ENCODE data around the gene PGAM5.

The PGAM5 gene

GRCh38 chr12:132710405-132711079 is at the start of gene PGAM5:
TSS of gene PGAM5 (plus strand) at chr12:132710842. CDS start at chr12:132710877, 35 bp downstream.
- DNase-seq = peak; percentile 92

- DNase-seq = no peak
Measured at GRCh38 chr12:132660996-132661395, 49.6 kb upstream of the PGAM5 start.

GRCh38 chr12:132661972-132662371 is 48.7 kb upstream of the PGAM5 start:
- DNase-seq = no peak

GRCh38 chr12:132662901-132663755 is 47.5 kb upstream of the PGAM5 start:
- no peak for DNase-seq

GRCh38 chr12:132664206-132665148 is 46.2 kb upstream of the PGAM5 start:
- no peak for DNase-seq

- no peak for DNase-seq
Measured at GRCh38 chr12:132665149-132665491, 45.5 kb upstream of the PGAM5 start.

- DNase-seq = no peak
Measured at GRCh38 chr12:132665794-132666193, 44.8 kb upstream of the PGAM5 start.

- DNase-seq = no peak
Measured at GRCh38 chr12:132668191-132669088, 42.2 kb upstream of the PGAM5 start.

GRCh38 chr12:132669166-132669879 is 41.3 kb upstream of the PGAM5 start:
- no peak for DNase-seq

GRCh38 chr12:132672116-132672515 is 38.5 kb upstream of the PGAM5 start:
- no peak for DNase-seq

- DNase-seq = no peak
Measured at GRCh38 chr12:132672678-132673077, 38.0 kb upstream of the PGAM5 start.

- DNase-seq = no peak
Measured at GRCh38 chr12:132673288-132674179, 37.1 kb upstream of the PGAM5 start.

GRCh38 chr12:132674561-132674960 is 36.1 kb upstream of the PGAM5 start:
- no peak for DNase-seq

GRCh38 chr12:132675757-132676432 is 34.7 kb upstream of the PGAM5 start:
- DNase-seq = no peak

- no peak for DNase-seq
Measured at GRCh38 chr12:132677492-132677891, 33.1 kb upstream of the PGAM5 start.

GRCh38 chr12:132685400-132685799 is 25.2 kb upstream of the PGAM5 start:
- no peak for DNase-seq

GRCh38 chr12:132686825-132687210 is 23.8 kb upstream of the PGAM5 start:
- no peak for DNase-seq

GRCh38 chr12:132687211-132688164 is 23.2 kb upstream of the PGAM5 start, which contains the start of the genes POLE and PXMP2:
TSS of gene POLE (minus strand) at chr12:132687342. CDS start at chr12:132687315, 27 bp downstream.
TSS of gene PXMP2 (plus strand) at chr12:132687587. CDS start at chr12:132687671, 84 bp downstream.
- peak; percentile 93 for DNase-seq
